ENCODE results near the gene CLASP2.
"Not testable (repeated sequence)": the region's sequence is repeated elsewhere in the genome, so short reads cannot be mapped to it uniquely, and the experiment has no call there.

Gene CLASP2

GRCh38 chr3:33447958-33448357 lies 270.1 kb downstream of the CLASP2 start:
- DNase-seq, result no peak

- not testable (repeated sequence) for DNase-seq
Observed at GRCh38 chr3:33447256-33447625, 270.8 kb downstream of the CLASP2 start.

Measured in NCI-H82 (cell line).